ENCODE results near the gene RAF1.
"Not testable (repeated sequence)": the region's sequence is repeated elsewhere in the genome, so short reads cannot be mapped to it uniquely, and the experiment has no call there.

GRCh38 chr3:12624964-12625363 is 39.0 kb downstream of the RAF1 start:
- TF ChIP-seq POLR2A, CTCF (IDR thresholded peaks at IDR 0.05): not testable (repeated sequence)

Measured in prostate gland (tissue), 2 donors.